GM19099 (cell line): ENCODE results near the gene MORN3.

Experiments used
- POLR2A ChIP-seq: IDR thresholded peaks from 3 replicates; pipeline ENCODE4 v1.6.1; 2011; ENCODE audit warnings: low read depth; ENCODE audit not compliant: insufficient read length; ENCODE audit errors: extremely low read depth

MORN3 gene

DNA sequence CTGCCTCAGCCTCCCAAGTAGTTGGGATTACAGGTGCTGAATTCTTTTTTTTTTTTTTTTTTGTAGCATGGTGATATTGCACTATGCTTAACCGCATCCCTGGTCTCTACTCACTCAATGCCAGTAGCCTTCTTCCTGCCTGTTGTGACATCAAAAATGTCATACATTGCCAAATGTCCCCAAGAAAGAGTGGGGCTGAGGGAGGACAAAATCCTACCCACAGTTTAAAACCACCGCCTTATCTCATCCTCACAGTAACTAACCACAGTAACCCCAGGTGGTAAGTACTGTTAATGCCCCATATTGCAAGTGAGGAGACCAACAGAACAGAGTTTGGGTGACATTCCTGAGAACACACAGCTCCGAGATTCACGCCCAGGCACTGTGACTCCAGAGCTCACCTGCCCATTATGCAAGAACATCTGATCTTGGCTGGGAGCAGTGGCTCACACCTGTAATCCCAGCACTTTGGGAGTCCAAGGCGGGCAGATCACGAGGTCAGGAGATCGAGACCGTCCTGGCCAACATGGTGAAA, 19.6 kb downstream of the MORN3 start:
- no peak for TF ChIP-seq POLR2A

DNA sequence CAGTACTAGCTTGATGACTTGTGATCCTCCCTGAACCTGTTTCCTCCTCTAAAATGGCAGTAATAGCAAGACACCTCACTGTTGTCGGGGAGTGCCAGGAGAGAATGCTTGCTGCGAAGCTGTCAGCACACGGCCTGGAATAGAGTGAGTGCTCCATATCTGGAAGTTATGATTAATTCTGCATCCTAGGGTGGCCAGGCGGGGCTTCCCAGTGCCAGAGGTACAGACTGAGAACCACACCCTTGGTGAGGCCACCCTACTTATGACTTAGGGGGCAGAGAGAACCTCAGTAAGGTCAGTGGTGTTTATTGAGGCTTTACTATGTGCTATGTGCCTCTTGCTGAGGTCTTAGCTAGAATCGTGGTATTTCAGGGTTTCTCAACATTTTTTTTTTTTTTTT, 20.1 kb downstream of the MORN3 start:
- no peak for TF ChIP-seq POLR2A

DNA sequence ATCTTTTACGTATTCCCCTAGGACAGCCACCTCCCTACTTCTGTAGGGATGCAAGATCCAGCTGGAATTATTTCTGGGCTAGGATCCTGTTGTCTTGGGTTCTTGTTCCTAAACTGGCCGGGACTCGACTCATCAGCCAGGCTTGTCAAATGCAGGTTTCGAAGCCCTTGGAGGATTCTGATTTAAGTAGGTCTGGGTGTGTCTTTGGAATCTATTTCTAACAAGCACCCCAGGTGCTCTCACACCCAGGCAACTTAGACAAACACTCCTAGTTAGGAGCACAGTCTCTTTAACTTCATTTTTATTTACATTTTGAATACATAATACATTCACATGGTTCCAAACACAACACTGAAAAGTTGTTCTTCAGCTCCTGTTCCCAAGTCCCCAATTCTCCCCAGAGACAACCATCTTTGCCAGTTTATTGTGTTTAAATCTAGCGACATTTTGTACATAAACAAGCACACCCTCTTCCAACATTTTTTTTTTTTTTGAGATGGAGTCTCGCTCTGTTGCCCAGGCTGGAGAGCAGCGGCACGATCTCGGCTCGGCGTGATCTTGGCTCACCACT, 20.9 kb downstream of the MORN3 start:
- TF ChIP-seq POLR2A = no peak

DNA sequence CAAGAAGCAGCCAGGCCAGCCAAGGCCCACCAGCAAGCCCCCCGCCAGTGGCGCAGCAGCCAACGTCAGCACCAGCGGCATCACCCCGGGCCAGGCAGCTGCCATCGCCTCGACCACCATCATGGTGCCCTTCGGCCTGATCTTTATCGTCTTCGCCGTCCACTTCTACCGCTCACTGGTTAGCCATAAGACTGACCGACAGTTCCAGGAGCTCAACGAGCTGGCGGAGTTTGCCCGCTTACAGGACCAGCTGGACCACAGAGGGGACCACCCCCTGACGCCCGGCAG, 28.2 kb downstream of the MORN3 start:
- TF ChIP-seq POLR2A = no peak

DNA sequence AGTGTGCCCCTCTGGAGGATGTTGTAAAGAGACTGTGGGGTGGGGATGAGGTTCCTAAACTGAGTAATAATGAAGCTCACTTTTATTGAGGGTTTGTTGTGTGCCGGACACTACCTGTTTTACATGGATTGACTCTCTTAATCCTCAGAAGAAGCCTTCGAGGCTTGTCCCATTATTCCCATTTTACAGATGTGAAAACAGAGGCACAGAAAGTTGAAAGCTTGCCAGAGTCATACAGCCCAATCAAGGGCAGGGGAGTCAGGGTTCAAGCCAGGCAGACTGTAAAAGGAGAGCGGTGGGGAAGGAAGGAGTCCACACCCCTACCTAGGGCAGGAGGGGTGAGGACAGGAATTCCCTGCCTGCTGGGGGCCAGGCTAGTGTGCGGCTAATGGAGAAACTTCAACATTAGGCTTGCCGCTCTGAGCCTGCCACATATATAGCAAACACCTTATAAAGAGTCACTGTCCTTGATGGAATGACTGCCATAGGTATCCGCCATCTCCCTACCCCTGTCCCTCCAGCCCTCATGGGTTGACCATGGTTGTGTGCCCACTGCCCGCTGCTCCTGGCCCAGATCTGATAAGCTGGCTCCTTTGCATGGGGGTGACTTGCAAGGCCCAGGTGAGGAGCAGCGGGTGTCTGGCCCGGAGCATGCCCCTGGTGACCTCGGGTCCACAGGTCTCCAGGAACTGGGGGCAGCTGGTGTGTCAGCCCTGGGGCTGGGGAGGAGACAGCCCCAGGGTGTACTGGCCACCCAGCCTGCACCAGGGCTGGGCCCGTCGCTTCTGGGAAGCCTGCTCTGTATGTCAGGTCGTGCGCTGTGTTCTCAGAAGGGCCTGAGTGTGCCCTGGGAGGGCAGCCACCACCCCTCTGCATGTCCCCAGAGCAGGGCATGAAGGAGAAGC, 30.9 kb downstream of the MORN3 start:
- TF ChIP-seq POLR2A = no peak

DNA sequence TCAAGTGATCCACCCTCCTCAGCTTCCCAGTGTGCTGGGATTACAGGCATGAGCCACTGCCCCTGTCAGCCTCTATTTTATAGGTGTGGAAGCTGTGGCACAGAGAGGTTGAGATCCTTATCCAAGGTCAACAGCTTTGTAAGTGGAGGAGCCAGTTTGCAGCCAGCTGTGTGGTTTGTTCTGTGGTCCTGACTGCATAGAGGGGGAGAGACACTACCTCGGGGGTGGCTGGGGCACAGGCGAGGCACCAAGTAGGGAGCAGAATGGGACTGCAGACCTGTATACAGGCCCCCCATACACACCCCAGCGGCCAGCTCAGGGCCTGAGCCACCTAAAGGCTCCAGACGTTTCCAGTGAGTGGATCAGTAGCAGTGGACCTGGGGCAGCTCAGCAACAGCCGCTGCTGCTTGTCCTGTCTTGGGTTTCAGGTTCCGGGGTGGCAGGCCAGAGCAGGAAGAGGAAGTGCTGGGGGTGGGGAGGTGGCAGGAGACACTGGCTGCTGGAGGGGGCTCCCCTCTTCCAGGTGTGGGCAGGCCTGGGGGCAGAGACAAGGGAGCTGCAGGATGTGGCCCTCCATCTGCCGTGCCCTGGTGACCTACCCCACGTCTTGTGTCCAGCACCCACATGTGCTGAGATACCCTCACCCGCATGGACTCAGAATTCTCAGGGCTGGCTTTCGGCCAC, 32.1 kb downstream of the MORN3 start:
- TF ChIP-seq POLR2A = peak; percentile 61

DNA sequence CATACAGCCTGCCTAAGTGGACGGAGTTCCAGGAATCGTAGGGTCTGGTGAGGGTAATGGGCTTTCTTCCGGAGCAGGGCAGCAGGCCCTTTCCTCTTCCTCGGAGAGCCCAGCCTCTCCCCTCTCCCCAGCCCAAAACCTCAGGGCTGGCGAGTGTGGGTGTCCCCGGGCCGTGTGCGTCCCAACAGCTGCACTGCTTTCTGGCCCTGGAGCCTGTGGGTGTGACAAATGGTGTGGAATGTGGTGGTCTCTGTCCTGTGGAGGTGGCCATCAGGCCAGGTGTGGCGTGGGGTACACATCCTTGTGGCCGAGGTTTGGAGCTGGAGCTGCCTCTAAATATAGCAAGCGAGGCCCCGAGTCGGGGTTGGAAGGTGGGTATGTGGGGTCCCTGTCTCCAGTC, 34.6 kb downstream of the MORN3 start:
- TF ChIP-seq POLR2A = no peak

DNA sequence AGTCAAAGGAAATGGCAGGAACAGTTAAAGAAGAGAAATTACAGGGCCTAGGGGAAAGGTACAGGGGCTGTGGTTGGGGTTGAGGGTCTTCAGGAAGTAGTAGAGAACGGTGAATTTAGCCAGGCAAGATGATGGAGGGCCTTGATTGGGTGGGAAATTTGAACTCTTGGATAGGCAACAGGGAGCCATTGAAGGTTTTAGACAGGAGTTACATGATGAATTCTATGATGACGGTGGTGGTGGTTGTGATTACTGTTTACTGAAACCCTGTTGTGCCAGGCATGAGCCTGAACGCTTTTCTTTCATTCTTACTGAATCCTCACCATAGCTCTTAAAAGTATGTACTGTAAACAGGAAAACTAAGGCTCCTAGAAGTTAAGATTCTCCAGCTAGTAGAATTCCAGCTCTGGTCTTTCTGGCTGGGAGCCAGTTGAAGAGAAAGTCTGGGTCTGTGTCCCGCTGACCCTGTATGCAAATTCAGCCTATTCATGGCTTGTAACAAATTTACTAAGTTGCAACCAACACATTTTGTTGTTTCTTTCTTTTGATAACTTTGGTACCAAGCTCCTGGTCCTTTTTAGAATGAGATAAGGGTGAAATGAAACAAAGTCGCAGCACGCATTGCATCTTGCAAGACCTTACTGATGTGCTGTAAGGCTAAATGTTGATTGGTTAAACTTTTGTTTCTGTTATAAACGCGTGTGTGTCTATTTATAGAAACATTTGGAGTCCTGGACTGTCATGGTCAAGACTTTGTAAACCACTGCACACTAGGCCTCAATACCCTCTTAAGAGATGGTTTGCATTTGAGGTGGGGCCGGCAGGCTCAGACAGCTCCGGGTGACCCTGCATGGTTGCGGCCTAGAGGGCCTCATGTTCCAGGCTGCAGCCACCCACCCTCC, 37.1 kb downstream of the MORN3 start:
- no peak for TF ChIP-seq POLR2A

DNA sequence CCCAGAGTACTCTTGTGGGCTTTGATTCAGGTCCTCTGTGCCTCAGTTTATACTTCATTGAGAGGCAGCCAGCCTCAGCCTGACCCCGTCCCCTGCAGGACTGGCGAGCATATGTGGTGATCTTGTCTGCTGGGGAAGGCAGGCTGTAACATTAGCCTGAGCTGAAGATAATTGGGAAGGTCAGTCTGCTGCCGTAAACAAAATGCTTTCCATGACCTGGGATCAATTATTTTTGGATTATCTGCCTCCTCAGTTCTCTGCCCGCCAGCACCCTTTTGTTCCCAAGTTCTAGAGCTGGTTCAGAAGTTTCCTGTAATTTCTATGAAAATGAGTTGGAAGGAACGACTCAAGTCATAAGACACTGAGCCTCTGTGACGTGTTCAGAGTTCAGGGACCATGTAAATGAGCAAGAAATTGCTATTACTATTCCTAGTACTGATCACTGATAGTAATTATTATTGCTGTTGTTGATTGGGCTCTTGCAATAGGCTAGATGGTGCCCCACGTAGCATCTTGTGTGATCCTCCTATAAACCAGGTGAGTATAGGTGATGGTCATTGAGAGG, 38.6 kb downstream of the MORN3 start:
- no peak for TF ChIP-seq POLR2A

DNA sequence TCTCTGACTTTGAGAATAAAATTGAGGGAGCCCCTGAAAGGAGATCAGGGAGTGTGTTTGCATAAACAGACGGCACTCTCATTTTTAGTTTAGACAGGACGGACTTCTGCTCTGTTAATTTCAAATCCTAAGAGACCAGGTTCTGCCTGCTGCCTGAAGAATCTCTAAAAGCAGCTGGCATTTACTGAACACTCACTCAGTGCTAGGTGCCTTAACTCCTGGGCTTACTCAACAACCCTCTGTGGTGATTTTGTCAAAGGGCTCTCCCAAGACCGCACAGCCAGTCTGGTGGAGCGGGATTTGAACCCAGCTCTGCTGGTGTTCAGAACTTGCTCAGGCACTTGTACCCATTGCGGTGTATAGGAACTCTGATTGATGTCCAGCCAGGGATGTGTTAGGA, 40.9 kb downstream of the MORN3 start:
- TF ChIP-seq POLR2A = no peak

DNA sequence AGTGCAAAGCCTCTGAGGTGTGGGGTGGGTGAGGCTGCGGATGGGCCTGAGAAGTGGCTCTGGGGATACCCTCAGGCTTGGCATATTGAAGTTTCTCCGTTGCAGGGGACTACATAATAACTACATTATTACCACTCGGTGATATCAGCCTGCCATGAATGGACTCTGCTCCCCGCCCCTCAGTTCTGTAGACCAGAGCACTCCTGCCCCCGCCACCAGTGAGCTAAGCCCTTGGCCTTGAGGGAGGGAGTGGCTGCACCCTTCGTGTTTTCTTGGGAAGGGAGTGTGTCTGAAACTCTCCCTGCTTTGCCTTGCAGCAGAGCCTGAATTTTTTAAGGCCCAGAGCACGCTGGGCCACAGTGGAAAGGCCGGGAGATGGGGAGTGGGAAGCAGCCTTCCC, 41.4 kb downstream of the MORN3 start:
- no peak for TF ChIP-seq POLR2A

DNA sequence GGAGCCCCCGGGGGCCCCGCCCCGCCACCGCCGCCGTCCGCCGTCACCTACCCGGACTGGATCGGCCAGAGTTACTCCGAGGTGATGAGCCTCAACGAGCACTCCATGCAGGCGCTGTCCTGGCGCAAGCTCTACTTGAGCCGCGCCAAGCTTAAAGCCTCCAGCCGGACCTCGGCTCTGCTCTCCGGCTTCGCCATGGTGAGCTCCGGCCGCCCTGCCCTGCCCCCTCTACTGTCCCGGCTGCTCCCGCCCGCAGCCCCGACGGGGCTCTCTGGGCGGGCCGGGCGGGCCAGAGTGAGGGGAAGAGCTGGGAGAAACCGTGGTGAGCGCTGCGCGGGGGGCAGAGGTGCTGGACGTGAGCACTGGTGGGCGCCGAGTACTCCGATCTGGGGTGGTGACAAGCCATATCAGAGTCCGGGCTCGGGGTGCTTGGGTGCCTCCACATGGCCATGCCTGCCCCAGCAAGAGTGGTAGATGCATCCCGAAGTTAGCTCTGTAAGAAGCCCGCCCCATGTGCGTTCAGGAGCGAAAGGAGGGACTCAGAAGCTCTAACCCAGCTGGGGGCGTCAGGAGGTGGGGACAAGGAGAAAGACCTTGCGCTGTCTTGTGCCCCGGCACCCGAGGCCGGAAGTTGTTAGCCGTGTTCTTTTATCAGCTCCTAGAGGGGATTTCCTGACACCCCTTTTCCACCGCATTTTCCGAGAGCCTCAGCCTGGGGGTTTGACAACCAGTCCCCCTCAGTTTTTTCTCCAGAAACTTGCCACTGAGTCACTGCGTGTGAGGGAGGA, 42.4 kb downstream of the MORN3 start:
- TF ChIP-seq POLR2A = peak; percentile 50

DNA sequence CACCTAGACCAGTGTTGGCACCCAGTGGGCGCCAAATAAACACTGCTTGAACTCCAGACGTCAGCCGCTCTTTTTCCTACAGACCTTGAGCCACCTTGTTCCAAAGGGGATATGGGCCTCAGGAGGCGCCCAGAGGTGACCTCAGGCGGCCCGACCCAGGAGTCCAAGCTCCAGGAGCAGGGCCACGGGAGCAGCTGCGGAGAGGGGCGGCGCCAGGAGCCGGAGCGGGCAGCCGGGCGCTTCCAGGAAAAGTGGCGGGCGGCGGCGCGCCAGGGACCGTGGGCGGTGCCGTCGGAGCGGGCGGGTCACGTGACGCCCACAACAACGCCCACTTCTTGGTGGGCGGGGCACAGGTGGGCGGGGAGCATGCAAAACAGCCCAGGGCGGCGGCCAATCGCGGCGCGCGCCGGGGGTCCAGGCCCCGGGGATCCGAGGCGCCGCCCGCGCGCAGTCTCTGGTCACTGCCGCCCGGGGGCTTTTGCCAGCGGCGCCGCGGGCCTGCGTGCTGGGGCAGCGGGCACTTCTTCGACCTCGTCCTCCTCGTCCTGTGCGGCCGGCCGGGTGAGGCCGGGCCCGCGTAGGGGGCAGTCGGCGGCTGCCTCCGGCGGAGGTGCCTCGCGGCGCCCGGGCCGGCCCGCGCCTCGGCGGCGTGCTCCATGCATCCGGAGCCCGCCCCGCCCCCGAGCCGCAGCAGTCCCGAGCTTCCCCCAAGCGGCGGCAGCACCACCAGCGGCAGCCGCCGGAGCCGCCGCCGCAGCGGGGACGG, 43.2 kb downstream of the MORN3 start, which contains the start of gene ORAI1:
ORAI1 (plus strand) TSS at position 444 of the 766 bp plus-strand sequence.
- TF ChIP-seq POLR2A = peak; percentile 98

DNA sequence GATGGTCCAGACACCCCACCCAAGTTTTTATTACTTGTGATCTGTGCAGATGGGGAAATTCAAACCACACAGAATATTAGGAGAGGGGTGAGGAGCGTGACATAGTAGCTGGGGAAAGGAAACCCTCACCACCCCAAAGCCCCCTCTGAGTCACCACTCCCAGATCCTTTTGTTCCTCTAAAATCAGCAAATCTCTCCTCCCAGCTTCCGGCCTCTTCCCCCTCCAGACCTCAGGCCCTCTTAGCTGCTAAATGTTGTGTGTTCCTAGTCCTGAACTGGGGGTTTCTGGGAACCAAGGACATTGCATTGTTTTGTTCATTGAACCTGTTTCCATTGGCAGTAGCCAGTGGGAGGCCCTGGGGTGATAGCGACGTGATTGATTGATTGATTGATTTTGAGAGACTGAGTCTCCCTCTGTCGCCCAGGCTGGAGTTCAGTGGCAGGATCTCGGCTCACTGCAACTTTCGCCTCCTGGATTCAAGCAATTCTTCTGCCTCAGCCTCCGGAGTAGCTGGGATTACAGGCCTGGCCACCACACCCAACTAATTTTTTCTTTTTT, 49.0 kb downstream of the MORN3 start:
- TF ChIP-seq POLR2A = no peak
